ENCODE results near the gene PRRG2. TPM values are rescaled to one million over a fixed set of nuclear protein-coding genes. Genes with fewer than 3 reads are reported as not detected.

Gene PRRG2
- polyA plus RNA-seq, 1 donor (not counting 4 experiments of a cell fraction or from before 2014, with no cell fraction given): 5.3 TPM

- dilution Hi-C loops (cut with MboI; ENCODE audit: extremely low pct_ligation_motif_present, low sequenced_read_pairs): no loop called here
These were observed 20.7 kb upstream of the PRRG2 start for GRCh38 chr19:49560358-49560900.

GRCh38 chr19:49564616-49565045 is 16.5 kb upstream of the PRRG2 start:
- TF ChIP-seq, protein P1, sequence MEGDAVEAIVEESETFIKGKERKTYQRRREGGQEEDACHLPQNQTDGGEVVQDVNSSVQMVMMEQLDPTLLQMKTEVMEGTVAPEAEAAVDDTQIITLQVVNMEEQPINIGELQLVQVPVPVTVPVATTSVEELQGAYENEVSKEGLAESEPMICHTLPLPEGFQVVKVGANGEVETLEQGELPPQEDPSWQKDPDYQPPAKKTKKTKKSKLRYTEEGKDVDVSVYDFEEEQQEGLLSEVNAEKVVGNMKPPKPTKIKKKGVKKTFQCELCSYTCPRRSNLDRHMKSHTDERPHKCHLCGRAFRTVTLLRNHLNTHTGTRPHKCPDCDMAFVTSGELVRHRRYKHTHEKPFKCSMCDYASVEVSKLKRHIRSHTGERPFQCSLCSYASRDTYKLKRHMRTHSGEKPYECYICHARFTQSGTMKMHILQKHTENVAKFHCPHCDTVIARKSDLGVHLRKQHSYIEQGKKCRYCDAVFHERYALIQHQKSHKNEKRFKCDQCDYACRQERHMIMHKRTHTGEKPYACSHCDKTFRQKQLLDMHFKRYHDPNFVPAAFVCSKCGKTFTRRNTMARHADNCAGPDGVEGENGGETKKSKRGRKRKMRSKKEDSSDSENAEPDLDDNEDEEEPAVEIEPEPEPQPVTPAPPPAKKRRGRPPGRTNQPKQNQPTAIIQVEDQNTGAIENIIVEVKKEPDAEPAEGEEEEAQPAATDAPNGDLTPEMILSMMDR (optimal IDR thresholded peaks at IDR 0.05 in 1 of 3, IDR thresholded peaks at IDR 0.05 in 1 of 3, conservative IDR thresholded peaks at IDR 0.05 in 1 of 3; ENCODE audit: extremely low read depth in 1 of 3, insufficient read depth in 2 of 3, low read length in 3 of 3): no peak
- TF ChIP-seq EZH2 (IDR thresholded peaks at IDR 0.05; ENCODE audit: low read length): no peak
- Histone ChIP-seq H2AFZ (ENCODE audit: control insufficient read depth, low read length) (no peak overlapping the region), H3K9me3 (ENCODE audit: control insufficient read depth, low read depth, low read length) (no peaks in the 10 kb centered on the region), H3K27ac (ENCODE audit: control insufficient read depth, insufficient read depth, low read length) (no peak overlapping the region), H3K36me3 (ENCODE audit: control insufficient read depth in 2 of 2, extremely low read depth in 1 of 2, insufficient read depth in 2 of 2, low read length in 2 of 2) (peaks cover 0 to 1% of the 10 kb centered on the region in 2 experiments), H3K4me2 (ENCODE audit: control insufficient read depth, extremely low read depth, insufficient read depth, low read depth, low read length) (no peak overlapping the region), H3K4me3 (ENCODE audit: control insufficient read depth in 2 of 3, extremely low read depth in 1 of 3, insufficient read depth in 2 of 3, low read depth in 1 of 3, low read length in 3 of 3) (no peak overlapping the region), H3K9ac (ENCODE audit: control insufficient read depth, extremely low read depth, insufficient read depth, low read length) (no peak overlapping the region), H3K79me2 (ENCODE audit: control insufficient read depth, insufficient read depth, low read length) (peaks cover 26% of the 10 kb centered on the region), H3K27me3 (ENCODE audit: control insufficient read depth, extremely low read depth, insufficient read depth, low read length) (no peaks in the 10 kb centered on the region), H4K20me1 (ENCODE audit: control insufficient read depth, extremely low read depth, insufficient read depth, low read length) (no peaks in the 10 kb centered on the region), H3K9me1 (ENCODE audit: control insufficient read depth, extremely low read depth, insufficient read depth, low read length) (no peaks in the 10 kb centered on the region), H3K4me1 (ENCODE audit: control insufficient read depth, extremely low read depth, insufficient read depth, low read length) (no peaks in the 10 kb centered on the region)
- FAIRE-seq (no peak), DNase-seq (ENCODE audit: low read depth, low spot score) (no peak)
- dilution Hi-C loops (cut with MboI; ENCODE audit: extremely low pct_ligation_motif_present, low sequenced_read_pairs): no loop called here

More at GRCh38 chr19:49560358-49560900, 20.7 kb upstream of the PRRG2 start:
- H3K27ac ChIP-seq (ENCODE audit: control insufficient read depth, insufficient read depth, low read length): no peak overlapping the region
- DNase-seq (ENCODE audit: low read depth, low spot score): no peak
- H2AFZ ChIP-seq (ENCODE audit: control insufficient read depth, low read length): no peak overlapping the region
- peaks cover 20 to 22% of the 10 kb centered on the region in 2 experiments for H3K36me3 ChIP-seq (ENCODE audit: control insufficient read depth in 2 of 2, extremely low read depth in 1 of 2, insufficient read depth in 2 of 2, low read length in 2 of 2)
- H3K79me2 ChIP-seq (ENCODE audit: control insufficient read depth, insufficient read depth, low read length): peaks cover 12% of the 10 kb centered on the region
- FAIRE-seq: no peak
- no peaks in the 10 kb centered on the region for H3K9me1 ChIP-seq (ENCODE audit: control insufficient read depth, extremely low read depth, insufficient read depth, low read length)
- H3K27me3 ChIP-seq (ENCODE audit: control insufficient read depth, extremely low read depth, insufficient read depth, low read length): no peaks in the 10 kb centered on the region
- no peaks in the 10 kb centered on the region for H3K9me3 ChIP-seq (ENCODE audit: control insufficient read depth, low read depth, low read length)
- H4K20me1 ChIP-seq (ENCODE audit: control insufficient read depth, extremely low read depth, insufficient read depth, low read length): no peaks in the 10 kb centered on the region
- H3K4me2 ChIP-seq (ENCODE audit: control insufficient read depth, extremely low read depth, insufficient read depth, low read depth, low read length): no peak overlapping the region
- H3K4me3 ChIP-seq (ENCODE audit: control insufficient read depth in 2 of 3, extremely low read depth in 1 of 3, insufficient read depth in 2 of 3, low read depth in 1 of 3, low read length in 3 of 3): no peak overlapping the region
- no peak for TF ChIP-seq EZH2 (IDR thresholded peaks at IDR 0.05; ENCODE audit: low read length)
- TF ChIP-seq, protein P1 (optimal IDR thresholded peaks at IDR 0.05 in 1 of 3, IDR thresholded peaks at IDR 0.05 in 1 of 3, conservative IDR thresholded peaks at IDR 0.05 in 1 of 3; ENCODE audit: extremely low read depth in 1 of 3, insufficient read depth in 2 of 3, low read length in 3 of 3): no peak
- H3K4me1 ChIP-seq (ENCODE audit: control insufficient read depth, extremely low read depth, insufficient read depth, low read length): no peaks in the 10 kb centered on the region
- H3K9ac ChIP-seq (ENCODE audit: control insufficient read depth, extremely low read depth, insufficient read depth, low read length): no peak overlapping the region

Measured in keratinocyte (primary cell).